K562 (cell line): ENCODE data around the gene NR1H3. TPM values are rescaled to one million over a fixed set of nuclear protein-coding genes. Genes with fewer than 3 reads are reported as not detected.

ENCODE experiments used
- BRD9 ChIP-seq: fragments of 450-650 bp; IDR thresholded peaks from 2 replicates; pipeline ENCODE4 v1.6.1; 2018; ENCODE audit warnings: low read depth; ENCODE audit not compliant: partially characterized antibody
- CBX2 ChIP-seq: fragments of 200-600 bp; sonication (generic); IDR thresholded peaks from one replicate; pipeline ENCODE4 v1.6.1; 2012; ENCODE audit warnings: mild to moderate bottlenecking, low read length, inconsistent platforms; ENCODE audit not compliant: insufficient read depth, poor library complexity, severe bottlenecking
- CREB3 ChIP-seq: fragments of 450-650 bp; conservative IDR thresholded peaks from 2 replicates; pipeline ENCODE4 v1.6.1; 2016; ENCODE audit warnings: missing genetic modification characterization, low read depth, mild to moderate bottlenecking, missing compliant biosample characterization, moderate library complexity
- CREM ChIP-seq: IDR thresholded peaks from 2 replicates; pipeline ENCODE4 v1.6.1; 2014; ENCODE audit warnings: antibody characterized with exemption, low read depth
- GTF2B ChIP-seq: IDR thresholded peaks from 2 replicates; pipeline ENCODE4 v1.6.1; 2011; ENCODE audit not compliant: insufficient read length; ENCODE audit errors: extremely low read depth
- HNRNPUL1 ChIP-seq: fragments of 200-400 bp; formaldehyde crosslinking; IDR thresholded peaks from 2 replicates; pipeline ENCODE4 v1.6.1; 2017; ENCODE audit warnings: low read length
- MAZ ChIP-seq, 2 experiments: fragments of 450-650 bp in 1 of 2; sonication (generic) in 1 of 2; formaldehyde crosslinking; IDR thresholded peaks in 1 of 2; conservative IDR thresholded peaks in 1 of 2; 2 replicates each; pipeline versions ENCODE4 v1.4.0 to v1.5.0; 2020; ENCODE audit warnings: mild to moderate bottlenecking in 1 of 2, missing genetic modification reagents in 1 of 2
- MTF1 ChIP-seq: fragments of 250-450 bp; sonication (Bioruptor Pico); IDR thresholded peaks from 2 replicates; pipeline ENCODE4 v1.9.0; 2021; ENCODE audit warnings: moderate library complexity, mild to moderate bottlenecking, inconsistent platforms, borderline replicate concordance
- NCOA2 ChIP-seq, 2 experiments: fragments of 450-650 bp; IDR thresholded peaks; 2 replicates each; pipeline ENCODE4 v1.6.1; 2018; ENCODE audit warnings: mild to moderate bottlenecking in 2 of 2, moderate library complexity in 1 of 2; ENCODE audit not compliant: partially characterized antibody in 2 of 2
- NCOR1 ChIP-seq: fragments of 450-650 bp; IDR thresholded peaks from 2 replicates; pipeline ENCODE4 v1.6.1; 2016; ENCODE audit warnings: mild to moderate bottlenecking, moderate library complexity
- NFIC ChIP-seq: fragments of 450-650 bp; IDR thresholded peaks from 2 replicates; pipeline ENCODE4 v1.6.1; 2017; ENCODE audit warnings: mild to moderate bottlenecking, inconsistent platforms
- RFX1 ChIP-seq: fragments of 450-650 bp; IDR thresholded peaks from 2 replicates; pipeline ENCODE4 v1.6.1; 2016; ENCODE audit warnings: mild to moderate bottlenecking, moderate library complexity
- TBP ChIP-seq: optimal IDR thresholded peaks from 2 replicates; pipeline ENCODE3; 2011; ENCODE audit warnings: low read depth, low read length, improper control_type of control experiment
- TCF3 ChIP-seq: sonication (generic); formaldehyde crosslinking; IDR thresholded peaks from 2 replicates; pipeline ENCODE4 v1.4.0; 2020; ENCODE audit warnings: mild to moderate bottlenecking, missing genetic modification reagents
- TFE3 ChIP-seq: fragments of 450-650 bp; formaldehyde crosslinking; IDR thresholded peaks from 2 replicates; pipeline ENCODE4 v1.4.0; 2020; ENCODE audit warnings: mild to moderate bottlenecking, mixed read lengths
- ZSCAN29 ChIP-seq: fragments of 450-650 bp; IDR thresholded peaks from 2 replicates; pipeline ENCODE4 v1.6.1; 2017
- polyA plus RNA-seq, 8 experiments: library from polyadenylated mRNA; depleted of rRNA in 4 of 8; stranded (reverse) in 5 of 8; unstranded in 3 of 8; fragments of >200 nt; fragmentation: Nextera tagmentation in 2 of 8; fragmentation: Illumina TruSeq in 1 of 8; extraction: Ambion mirVana in 2 of 8; extraction: Trizol in 1 of 8; gene quantifications; 2 replicates each; pipeline versions ENCODE4 v1.2.1 to v1.2.3, GENCODE V29; 2011 to 2014; ENCODE audit warnings: inconsistent platforms in 1 of 8, missing spikeins in 1 of 8
- total RNA-seq, 7 experiments: library from RNA; depleted of rRNA in 6 of 7; stranded (reverse); fragments of >200 nt in 6 of 7; fragmentation: Illumina TruSeq in 2 of 7; extraction: Trizol in 2 of 7; gene quantifications; 2 replicates each; pipeline versions ENCODE4 v1.2.1 to v1.2.3, GENCODE V29; 2011 to 2021; ENCODE audit warnings: low replicate concordance in 1 of 7

NR1H3 gene
- total and polyA plus RNA-seq, 9 of the 15 experiments (the other 6 are each of a cell fraction or from before 2014, with no cell fraction given), result 8.2 to 26.0 (median 11.9) TPM

- TF ChIP-seq ZSCAN29 (peak; percentile 31; the same call in 1 of the 2 replicates), CBX2 (no peak), HNRNPUL1 (no peak), MTF1 (CRISPR knock-in tag) (no peak), TCF3 (peak; percentile 48; the same call in 1 of the 2 replicates), RFX1 (no peak; the same call in none of the 2 replicates), NFIC (no peak), BRD9 (no peak), CREB3 (no peak), GTF2B (no peak), TFE3 (CRISPR knock-in tag) (no peak), TBP (peak; percentile 31), NCOA2 (IDR thresholded peaks at IDR 0.05; ENCODE audit: partially characterized antibody in 2 of 2) (no peak), CREM (peak; percentile 6; the same call in 1 of the 2 replicates), MAZ (CRISPR knock-in tag; conservative IDR thresholded peaks at IDR 0.05 in 1 of 2, IDR thresholded peaks at IDR 0.05 in 1 of 2) (peak; percentile 18 to 45; a peak in 1 of 4 replicates), NCOR1 (peak; percentile 9; the same call in 1 of the 2 replicates)
These were observed 14.3 kb downstream of the NR1H3 start (continued) for GRCh38 chr11:47271961-47272661.
